ENCODE measurements around the gene EFCAB3.
"Not testable (repeated sequence)": the region's sequence is repeated elsewhere in the genome, so short reads cannot be mapped to it uniquely, and the experiment has no call there.

Gene EFCAB3

GRCh38 chr17:62380253-62380652 is at the start of gene EFCAB3:
Gene EFCAB3, plus strand, starts transcription at chr17:62380553. Its CDS starts 2,427 bp downstream, at chr17:62382980.
- DNase-seq: no peak

- no peak for DNase-seq
Measured at GRCh38 chr17:62336527-62336926, 43.8 kb upstream of the EFCAB3 start.

GRCh38 chr17:62343764-62344270 is 36.5 kb upstream of the EFCAB3 start:
- DNase-seq: no peak

GRCh38 chr17:62351176-62351575 is 29.2 kb upstream of the EFCAB3 start:
- DNase-seq: no peak

GRCh38 chr17:62366191-62366590 is 14.2 kb upstream of the EFCAB3 start:
- DNase-seq: no peak

GRCh38 chr17:62381561-62381960 is 1.2 kb downstream of the EFCAB3 start:
- DNase-seq: no peak

- no peak for DNase-seq
Measured at GRCh38 chr17:62388856-62389255, 8.5 kb downstream of the EFCAB3 start.

- DNase-seq: no peak
Measured at GRCh38 chr17:62392908-62393307, 12.6 kb downstream of the EFCAB3 start.

- DNase-seq: no peak
Measured at GRCh38 chr17:62398891-62399290, 18.5 kb downstream of the EFCAB3 start.

GRCh38 chr17:62405451-62405850 is 25.1 kb downstream of the EFCAB3 start:
- no peak for DNase-seq

GRCh38 chr17:62413090-62413489 is 32.7 kb downstream of the EFCAB3 start:
- DNase-seq: not testable (repeated sequence)

- DNase-seq: peak; percentile 83
Measured at GRCh38 chr17:62423647-62424461, 43.5 kb downstream of the EFCAB3 start, which contains the start of gene METTL2A. Gene METTL2A, plus strand, starts transcription at chr17:62423897. Its CDS starts 6 bp downstream, at chr17:62423903.

GRCh38 chr17:62426214-62426613 is 45.9 kb downstream of the EFCAB3 start:
- DNase-seq: not testable (repeated sequence)

GRCh38 chr17:62435251-62435650 is 54.9 kb downstream of the EFCAB3 start:
- DNase-seq: not testable (repeated sequence)

GRCh38 chr17:62441181-62441580 is 60.8 kb downstream of the EFCAB3 start:
- DNase-seq: not testable (repeated sequence)

- no peak for DNase-seq
Measured at GRCh38 chr17:62444063-62444462, 63.7 kb downstream of the EFCAB3 start.

- not testable (repeated sequence) for DNase-seq
Measured at GRCh38 chr17:62445791-62446190, 65.4 kb downstream of the EFCAB3 start.

GRCh38 chr17:62452195-62452594 is 71.8 kb downstream of the EFCAB3 start:
- not testable (repeated sequence) for DNase-seq

- DNase-seq: not testable (repeated sequence)
Measured at GRCh38 chr17:62453041-62453440, 72.7 kb downstream of the EFCAB3 start.

- not testable (repeated sequence) for DNase-seq
Measured at GRCh38 chr17:62453656-62454055, 73.3 kb downstream of the EFCAB3 start.

- not testable (repeated sequence) for DNase-seq
Measured at GRCh38 chr17:62454111-62454510, 73.8 kb downstream of the EFCAB3 start.

GRCh38 chr17:62456016-62456415 is 75.7 kb downstream of the EFCAB3 start:
- no peak for DNase-seq

- DNase-seq: not testable (repeated sequence)
Measured at GRCh38 chr17:62458483-62458882, 78.1 kb downstream of the EFCAB3 start.

- DNase-seq: not testable (repeated sequence)
Measured at GRCh38 chr17:62464422-62464821, 84.1 kb downstream of the EFCAB3 start.

Measured in amniotic stem cell (primary cell).